ENCODE measurements around the gene MRM1. TPM values are rescaled to one million over a fixed set of nuclear protein-coding genes. Genes with fewer than 3 reads are reported as not detected.

Gene MRM1
- total RNA-seq, 1 experiment from 2014 or later: 16.5 TPM

- Mint-ChIP-seq H3K4me3 (no peak overlapping the region), H3K9me3 (peaks cover 8% of the 10 kb centered on the region; the same call in 1 of the 2 replicates), H3K27me3 (ENCODE audit: low read depth) (no peaks in the 10 kb centered on the region; the same call in 1 of the 2 replicates), H3K36me3 (peaks cover 9% of the 10 kb centered on the region), H3K27ac (no peak overlapping the region), H3K4me1 (peaks cover 37% of the 10 kb centered on the region)
- ChIA-PET CTCF (interaction anchor here (1.8 to 8.1 kb wide), 3 partner anchors 11 to 142 kb away, joined by 6 to 87 read pairs (median 60); partner anchors contain the start of gene MRM1), POLR2A (interaction anchor here (0.5 to 1.9 kb wide), 3 partner anchors 12 to 598 kb away, joined by 3 to 9 read pairs (median 7); partner anchors contain the start of gene MRM1)
- DNase-seq (ENCODE audit: low spot score) (no peak), ATAC-seq (no peak)
- TF ChIP-seq PRDM15 (CRISPR knock-in tag; IDR thresholded peaks at IDR 0.05) (peak; percentile 49; the same call in 1 of the 2 replicates), ZNF232 (CRISPR knock-in tag; IDR thresholded peaks at IDR 0.05) (no peak)
Measured at GRCh38 chr17:36614081-36614480, 12.7 kb downstream of the MRM1 start.

GRCh38 chr17:36614933-36615332 lies 13.6 kb downstream of the MRM1 start:
- H3K4me1 Mint-ChIP-seq: peaks cover 35% of the 10 kb centered on the region
- no peak for DNase-seq (ENCODE audit: low spot score)
- ATAC-seq: peak; percentile 22; the same call in 1 of the 2 replicates
- peak overlapping the region; percentile 78; the same call in 1 of the 2 replicates for H3K27ac Mint-ChIP-seq
- H3K27me3 Mint-ChIP-seq (ENCODE audit: low read depth): no peaks in the 10 kb centered on the region; the same call in 1 of the 2 replicates
- POLR2A ChIA-PET: interaction anchor here (1.9 kb wide), 1 partner anchor 13 kb away, joined by 9 read pairs; the partner anchor contains the start of gene MRM1
- CTCF ChIA-PET: interaction anchor here (1.2 to 8.1 kb wide), 4 partner anchors 11 to 433 kb away, joined by 5 to 87 read pairs (median 33); partner anchors contain the start of gene MRM1
- H3K36me3 Mint-ChIP-seq: peaks cover 9% of the 10 kb centered on the region
- H3K4me3 Mint-ChIP-seq: no peak overlapping the region
- peaks cover 8% of the 10 kb centered on the region; the same call in 1 of the 2 replicates for H3K9me3 Mint-ChIP-seq
- TF ChIP-seq TEAD1 (CRISPR knock-in tag; IDR thresholded peaks at IDR 0.05) (no peak), OVOL2 (CRISPR knock-in tag; IDR thresholded peaks at IDR 0.05; ENCODE audit: borderline replicate concordance) (no peak), ZNF423 (CRISPR knock-in tag; IDR thresholded peaks at IDR 0.05) (no peak), TP53 (CRISPR knock-in tag; IDR thresholded peaks at IDR 0.05) (no peak), ATF3 (CRISPR knock-in tag; conservative IDR thresholded peaks at IDR 0.05) (no peak), ZMAT4 (CRISPR knock-in tag; IDR thresholded peaks at IDR 0.05) (no peak), ZSCAN18 (CRISPR knock-in tag; IDR thresholded peaks at IDR 0.05) (no peak), SP1 (CRISPR knock-in tag; conservative IDR thresholded peaks at IDR 0.05) (no peak), ZBTB43 (CRISPR knock-in tag; IDR thresholded peaks at IDR 0.05) (no peak), AFF4 (CRISPR knock-in tag; IDR thresholded peaks at IDR 0.05; ENCODE audit: borderline replicate concordance) (no peak), NR1H2 (CRISPR knock-in tag; IDR thresholded peaks at IDR 0.05) (no peak), ZNF317 (CRISPR knock-in tag; IDR thresholded peaks at IDR 0.05; ENCODE audit: borderline replicate concordance, low read depth) (no peak), CREB1 (CRISPR knock-in tag; IDR thresholded peaks at IDR 0.05) (no peak), E2F4 (CRISPR knock-in tag; IDR thresholded peaks at IDR 0.05; ENCODE audit: borderline replicate concordance, low read depth) (no peak), PRDM15 (CRISPR knock-in tag; IDR thresholded peaks at IDR 0.05) (no peak)

All from WTC11 (cell line).